Putamen (tissue), 1 donor: ENCODE measurements around the gene TRERF1.

Experiments
- DNase-seq: peaks from one replicate; pipeline ENCODE4 v3.0.0-alpha.2; 2016; ENCODE audit warnings: low spot score

TRERF1 gene

GRCh38 chr6:42275376-42276033 lies 176.2 kb downstream of the TRERF1 start:
- no peak for DNase-seq

GRCh38 chr6:42274898-42275297 lies 176.8 kb downstream of the TRERF1 start:
- no peak for DNase-seq

GRCh38 chr6:42271834-42272805 lies 179.6 kb downstream of the TRERF1 start:
- DNase-seq: no peak

GRCh38 chr6:42269974-42270510 lies 181.7 kb downstream of the TRERF1 start:
- DNase-seq: no peak

- no peak for DNase-seq
These were observed 182.2 kb downstream of the TRERF1 start for GRCh38 chr6:42269553-42269952.

GRCh38 chr6:42268835-42269204 lies 182.9 kb downstream of the TRERF1 start:
- DNase-seq: no peak

GRCh38 chr6:42268016-42268834 lies 183.5 kb downstream of the TRERF1 start:
- DNase-seq: no peak

- no peak for DNase-seq
These were observed 185.2 kb downstream of the TRERF1 start for GRCh38 chr6:42266538-42266937.

GRCh38 chr6:42264852-42265390 lies 186.8 kb downstream of the TRERF1 start:
- DNase-seq: no peak

GRCh38 chr6:42264162-42264851 lies 187.4 kb downstream of the TRERF1 start:
- DNase-seq: no peak

- no peak for DNase-seq
These were observed 188.5 kb downstream of the TRERF1 start for GRCh38 chr6:42263165-42263728.

- no peak for DNase-seq
These were observed 190.8 kb downstream of the TRERF1 start for GRCh38 chr6:42260972-42261371.

- no peak for DNase-seq
These were observed 191.3 kb downstream of the TRERF1 start for GRCh38 chr6:42260396-42260888.

GRCh38 chr6:42259841-42260395 lies 191.8 kb downstream of the TRERF1 start:
- no peak for DNase-seq

GRCh38 chr6:42259286-42259685 lies 192.4 kb downstream of the TRERF1 start:
- no peak for DNase-seq

GRCh38 chr6:42257614-42258013 lies 194.1 kb downstream of the TRERF1 start:
- DNase-seq: no peak

GRCh38 chr6:42257063-42257462 lies 194.7 kb downstream of the TRERF1 start:
- DNase-seq: no peak

- DNase-seq: no peak
These were observed 196.7 kb downstream of the TRERF1 start for GRCh38 chr6:42255050-42255449.

GRCh38 chr6:42254505-42254904 lies 197.2 kb downstream of the TRERF1 start:
- DNase-seq: no peak

GRCh38 chr6:42251911-42252637 lies 199.7 kb downstream of the TRERF1 start:
- DNase-seq: no peak
